H1 (cell line): ENCODE measurements around the gene C19orf67.

Experiments
- CREB1 ChIP-seq: IDR thresholded peaks from 2 replicates; pipeline ENCODE4 v1.6.1; 2012; ENCODE audit warnings: inconsistent platforms
- KDM1A ChIP-seq: fragments of 200-600, 300-600 bp; sonication (generic); IDR thresholded peaks from 2 replicates; pipeline ENCODE4 v1.7.1; 2016; ENCODE audit warnings: mild to moderate bottlenecking, low read length, borderline replicate concordance

- TF ChIP-seq KDM1A (no peak), CREB1 (no peak)
Observed at GRCh38 chr19:14096272-14096992, 10.8 kb upstream of the C19orf67 start.
